Measurements from ENCODE around the gene SOD1.

DNA sequence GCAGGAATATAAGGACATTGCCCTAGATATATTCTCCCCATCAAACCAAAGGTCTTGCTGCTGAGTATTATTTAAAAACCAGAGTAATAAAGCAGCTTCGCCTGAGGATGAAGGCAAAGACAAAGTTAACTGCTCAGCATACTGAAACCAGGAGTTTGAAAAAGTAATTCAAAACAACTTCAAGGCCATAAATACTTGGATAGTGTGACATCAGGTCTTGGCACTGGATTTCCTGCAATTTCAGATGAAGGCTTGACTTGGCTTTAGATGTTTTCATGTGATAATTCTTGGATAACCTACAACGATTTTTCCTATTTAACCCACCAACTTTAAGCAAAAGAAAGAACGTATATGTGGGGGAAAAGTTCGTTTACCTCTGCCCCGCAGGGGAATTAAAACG, 10.6 kb downstream of the SOD1 start:
- TF ChIP-seq, protein P1, sequence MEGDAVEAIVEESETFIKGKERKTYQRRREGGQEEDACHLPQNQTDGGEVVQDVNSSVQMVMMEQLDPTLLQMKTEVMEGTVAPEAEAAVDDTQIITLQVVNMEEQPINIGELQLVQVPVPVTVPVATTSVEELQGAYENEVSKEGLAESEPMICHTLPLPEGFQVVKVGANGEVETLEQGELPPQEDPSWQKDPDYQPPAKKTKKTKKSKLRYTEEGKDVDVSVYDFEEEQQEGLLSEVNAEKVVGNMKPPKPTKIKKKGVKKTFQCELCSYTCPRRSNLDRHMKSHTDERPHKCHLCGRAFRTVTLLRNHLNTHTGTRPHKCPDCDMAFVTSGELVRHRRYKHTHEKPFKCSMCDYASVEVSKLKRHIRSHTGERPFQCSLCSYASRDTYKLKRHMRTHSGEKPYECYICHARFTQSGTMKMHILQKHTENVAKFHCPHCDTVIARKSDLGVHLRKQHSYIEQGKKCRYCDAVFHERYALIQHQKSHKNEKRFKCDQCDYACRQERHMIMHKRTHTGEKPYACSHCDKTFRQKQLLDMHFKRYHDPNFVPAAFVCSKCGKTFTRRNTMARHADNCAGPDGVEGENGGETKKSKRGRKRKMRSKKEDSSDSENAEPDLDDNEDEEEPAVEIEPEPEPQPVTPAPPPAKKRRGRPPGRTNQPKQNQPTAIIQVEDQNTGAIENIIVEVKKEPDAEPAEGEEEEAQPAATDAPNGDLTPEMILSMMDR (IDR thresholded peaks at IDR 0.05), result no peak
- TF ChIP-seq POLR2A (IDR thresholded peaks at IDR 0.05), result no peak

Measured in testis (tissue), 2 donors.